ENCODE results near the gene CATSPERB. TPM values are rescaled to one million over a fixed set of nuclear protein-coding genes. Genes with fewer than 3 reads are reported as not detected.
"Not testable (repeated sequence)": the region's sequence is repeated elsewhere in the genome, so short reads cannot be mapped to it uniquely, and the experiment has no call there.

Gene CATSPERB
- total RNA-seq, 1 donor from 2014 or later, result 2.5 TPM

DNA sequence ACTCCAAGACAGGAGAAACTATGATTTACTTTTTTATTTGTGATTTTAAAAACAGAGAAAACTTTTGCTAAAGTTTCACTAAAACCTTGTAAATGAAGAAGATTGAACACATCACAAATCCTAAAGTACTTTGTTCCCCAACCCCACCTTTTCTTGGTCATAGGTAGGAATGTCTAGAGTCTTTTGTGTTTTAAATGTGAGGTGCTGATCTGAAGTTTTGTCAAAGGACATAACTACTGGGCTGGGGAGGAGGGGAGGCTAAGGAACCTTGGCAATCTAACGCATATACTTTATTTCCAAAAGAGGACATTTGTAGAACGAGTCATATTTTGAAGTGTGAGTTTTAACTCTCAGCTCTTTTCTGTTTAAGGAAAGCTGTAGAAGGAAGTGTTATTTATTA is 37.2 kb downstream of the CATSPERB start:
- Mint-ChIP-seq H3K9me3 (peaks cover 11% of the 10 kb centered on the region), H3K27me3 (peaks cover 3% of the 10 kb centered on the region), H3K4me3 (no peak overlapping the region), H3K4me1 (ENCODE audit: unreplicated experiment) (no peaks in the 10 kb centered on the region), H3K27ac (no peak overlapping the region), H3K36me3 (no peaks in the 10 kb centered on the region)
- TF ChIP-seq, protein P1, sequence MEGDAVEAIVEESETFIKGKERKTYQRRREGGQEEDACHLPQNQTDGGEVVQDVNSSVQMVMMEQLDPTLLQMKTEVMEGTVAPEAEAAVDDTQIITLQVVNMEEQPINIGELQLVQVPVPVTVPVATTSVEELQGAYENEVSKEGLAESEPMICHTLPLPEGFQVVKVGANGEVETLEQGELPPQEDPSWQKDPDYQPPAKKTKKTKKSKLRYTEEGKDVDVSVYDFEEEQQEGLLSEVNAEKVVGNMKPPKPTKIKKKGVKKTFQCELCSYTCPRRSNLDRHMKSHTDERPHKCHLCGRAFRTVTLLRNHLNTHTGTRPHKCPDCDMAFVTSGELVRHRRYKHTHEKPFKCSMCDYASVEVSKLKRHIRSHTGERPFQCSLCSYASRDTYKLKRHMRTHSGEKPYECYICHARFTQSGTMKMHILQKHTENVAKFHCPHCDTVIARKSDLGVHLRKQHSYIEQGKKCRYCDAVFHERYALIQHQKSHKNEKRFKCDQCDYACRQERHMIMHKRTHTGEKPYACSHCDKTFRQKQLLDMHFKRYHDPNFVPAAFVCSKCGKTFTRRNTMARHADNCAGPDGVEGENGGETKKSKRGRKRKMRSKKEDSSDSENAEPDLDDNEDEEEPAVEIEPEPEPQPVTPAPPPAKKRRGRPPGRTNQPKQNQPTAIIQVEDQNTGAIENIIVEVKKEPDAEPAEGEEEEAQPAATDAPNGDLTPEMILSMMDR (conservative IDR thresholded peaks at IDR 0.05), result no peak
- no peak for DNase-seq (ENCODE audit: extremely low spot score, unreplicated experiment)

DNA sequence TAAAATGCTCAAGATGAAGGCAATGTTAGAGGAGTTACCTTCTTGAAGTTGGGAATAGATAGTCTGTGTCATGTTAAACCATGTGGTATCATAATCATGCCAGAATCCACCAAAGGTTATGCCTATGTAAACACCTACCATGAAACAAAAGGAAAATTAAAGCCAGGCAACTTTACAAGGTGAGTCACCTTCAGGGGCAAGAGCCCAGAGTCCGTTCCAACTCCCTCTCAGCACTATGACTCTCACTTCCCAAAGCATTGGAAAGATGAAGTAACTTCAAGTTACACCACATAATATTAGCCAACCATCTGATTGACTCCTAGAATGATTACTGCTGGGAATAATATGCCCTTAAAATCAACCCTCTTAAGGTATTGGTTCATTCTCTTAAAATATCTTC is 38.5 kb downstream of the CATSPERB start:
- Mint-ChIP-seq H3K36me3 (no peaks in the 10 kb centered on the region), H3K27me3 (peaks cover 3% of the 10 kb centered on the region), H3K4me1 (ENCODE audit: unreplicated experiment) (no peaks in the 10 kb centered on the region), H3K27ac (no peak overlapping the region), H3K9me3 (peaks cover 11% of the 10 kb centered on the region), H3K4me3 (no peak overlapping the region)
- no peak for DNase-seq (ENCODE audit: extremely low spot score, unreplicated experiment)
- TF ChIP-seq, protein P1 (conservative IDR thresholded peaks at IDR 0.05), result no peak

- H3K9me3 Mint-ChIP-seq, result peaks cover 9% of the 10 kb centered on the region
- no peaks in the 10 kb centered on the region for H3K4me1 Mint-ChIP-seq (ENCODE audit: unreplicated experiment)
- DNase-seq (ENCODE audit: extremely low spot score, unreplicated experiment), result no peak
- H3K27me3 Mint-ChIP-seq, result no peaks in the 10 kb centered on the region
- H3K4me3 Mint-ChIP-seq, result no peak overlapping the region
- H3K27ac Mint-ChIP-seq, result no peak overlapping the region
- TF ChIP-seq, protein P1 (conservative IDR thresholded peaks at IDR 0.05), result no peak
- no peaks in the 10 kb centered on the region for H3K36me3 Mint-ChIP-seq
Observed at GRCh38 chr14:91692075-91692474, 39.8 kb downstream of the CATSPERB start.

- Mint-ChIP-seq H3K36me3 (no peaks in the 10 kb centered on the region), H3K27ac (no peak overlapping the region), H3K27me3 (no peaks in the 10 kb centered on the region), H3K4me1 (ENCODE audit: unreplicated experiment) (no peaks in the 10 kb centered on the region), H3K9me3 (peaks cover 7% of the 10 kb centered on the region), H3K4me3 (no peak overlapping the region)
- no peak for DNase-seq (ENCODE audit: extremely low spot score, unreplicated experiment)
- TF ChIP-seq, protein P1 (conservative IDR thresholded peaks at IDR 0.05), result no peak
Observed at GRCh38 chr14:91689608-91690007, 42.3 kb downstream of the CATSPERB start.

- H3K36me3 Mint-ChIP-seq; H3K27me3 Mint-ChIP-seq; H3K27ac Mint-ChIP-seq; H3K9me3 Mint-ChIP-seq; DNase-seq (ENCODE audit: extremely low spot score, unreplicated experiment); H3K4me3 Mint-ChIP-seq; H3K4me1 Mint-ChIP-seq (ENCODE audit: unreplicated experiment): not testable (repeated sequence)
Observed at GRCh38 chr14:91687436-91687835, 44.5 kb downstream of the CATSPERB start.

- Mint-ChIP-seq H3K4me3 (no peak overlapping the region), H3K9me3 (peaks cover 9% of the 10 kb centered on the region), H3K36me3 (no peaks in the 10 kb centered on the region), H3K27me3 (no peaks in the 10 kb centered on the region), H3K4me1 (ENCODE audit: unreplicated experiment) (no peaks in the 10 kb centered on the region), H3K27ac (no peak overlapping the region)
- TF ChIP-seq, protein P1 (conservative IDR thresholded peaks at IDR 0.05), result no peak
- no peak for DNase-seq (ENCODE audit: extremely low spot score, unreplicated experiment)
Observed at GRCh38 chr14:91685600-91685999, 46.3 kb downstream of the CATSPERB start.

All from type B pancreatic cell (in vitro differentiated cells).